GM12874 (cell line): Measurements from ENCODE around the gene TGM2.

Experiments
- TF ChIP-seq, protein P1 (sequence below): IDR thresholded peaks from 2 replicates; pipeline ENCODE4 v1.5.1; 2011; ENCODE audit warnings: low read depth, mild to moderate bottlenecking, control low read depth, low read length, moderate library complexity; ENCODE audit not compliant: insufficient read depth

Gene TGM2

GRCh38 chr20:38158701-38159351, 6.2 kb downstream of the TGM2 start:
- TF ChIP-seq, protein P1, sequence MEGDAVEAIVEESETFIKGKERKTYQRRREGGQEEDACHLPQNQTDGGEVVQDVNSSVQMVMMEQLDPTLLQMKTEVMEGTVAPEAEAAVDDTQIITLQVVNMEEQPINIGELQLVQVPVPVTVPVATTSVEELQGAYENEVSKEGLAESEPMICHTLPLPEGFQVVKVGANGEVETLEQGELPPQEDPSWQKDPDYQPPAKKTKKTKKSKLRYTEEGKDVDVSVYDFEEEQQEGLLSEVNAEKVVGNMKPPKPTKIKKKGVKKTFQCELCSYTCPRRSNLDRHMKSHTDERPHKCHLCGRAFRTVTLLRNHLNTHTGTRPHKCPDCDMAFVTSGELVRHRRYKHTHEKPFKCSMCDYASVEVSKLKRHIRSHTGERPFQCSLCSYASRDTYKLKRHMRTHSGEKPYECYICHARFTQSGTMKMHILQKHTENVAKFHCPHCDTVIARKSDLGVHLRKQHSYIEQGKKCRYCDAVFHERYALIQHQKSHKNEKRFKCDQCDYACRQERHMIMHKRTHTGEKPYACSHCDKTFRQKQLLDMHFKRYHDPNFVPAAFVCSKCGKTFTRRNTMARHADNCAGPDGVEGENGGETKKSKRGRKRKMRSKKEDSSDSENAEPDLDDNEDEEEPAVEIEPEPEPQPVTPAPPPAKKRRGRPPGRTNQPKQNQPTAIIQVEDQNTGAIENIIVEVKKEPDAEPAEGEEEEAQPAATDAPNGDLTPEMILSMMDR, result no peak

- TF ChIP-seq, protein P1, result no peak
Measured at GRCh38 chr20:38157635-38158495, 7.2 kb downstream of the TGM2 start.

DNA sequence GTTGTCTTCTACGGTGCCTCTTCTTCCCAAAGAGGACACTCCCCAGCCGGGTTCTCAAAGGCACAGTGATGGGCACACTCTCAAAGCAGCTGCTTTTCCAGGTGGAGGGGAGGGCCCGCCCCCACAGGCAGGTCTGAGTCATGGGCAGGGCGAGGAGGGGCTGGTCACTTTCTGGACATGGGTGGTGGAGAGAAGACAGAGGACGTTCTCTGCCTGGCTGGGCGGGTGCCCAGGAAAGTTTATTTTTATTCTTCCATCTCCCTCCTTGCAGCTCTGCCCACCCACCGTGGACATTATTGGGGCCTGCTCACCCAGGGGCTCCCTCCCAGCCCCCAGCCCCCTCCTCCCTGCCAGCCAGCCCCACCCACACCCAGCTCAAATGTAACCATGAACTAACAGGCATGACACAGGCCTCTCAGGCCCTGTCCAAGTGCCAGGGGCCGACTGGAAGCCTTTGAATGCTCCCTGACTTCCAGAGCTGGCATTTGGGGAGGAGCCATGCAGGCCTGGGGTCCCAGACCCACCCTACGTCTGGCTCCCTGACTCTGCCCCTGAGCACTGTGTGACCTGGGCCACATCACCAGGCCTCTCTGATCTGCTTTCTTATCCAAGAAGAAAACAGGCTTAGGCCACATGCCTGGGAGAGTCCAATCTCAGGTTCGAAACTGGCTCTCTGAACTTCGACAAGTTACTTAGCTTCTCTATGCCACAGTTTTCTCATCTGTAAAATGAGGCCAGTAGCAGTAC, 8.0 kb downstream of the TGM2 start:
- TF ChIP-seq, protein P1, result no peak

DNA sequence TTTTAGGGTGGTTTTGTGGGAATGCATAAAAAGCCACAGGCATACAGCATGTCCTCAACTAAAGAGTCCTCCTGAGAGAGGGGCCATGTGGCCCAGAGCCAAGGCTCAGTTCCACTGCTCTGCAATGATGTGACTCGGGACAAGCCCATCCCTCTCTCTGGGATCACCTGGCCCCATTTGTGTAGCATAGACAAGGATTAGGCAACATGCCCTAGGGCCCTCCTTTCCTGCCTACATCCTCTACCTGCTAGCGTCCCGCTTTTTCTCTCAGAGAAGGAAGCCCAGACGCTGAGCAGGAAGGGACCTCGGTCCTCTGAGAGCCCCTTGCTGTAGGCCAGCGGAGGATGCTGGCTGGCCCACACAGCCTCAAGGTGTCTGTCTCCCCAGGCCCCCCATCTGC, 8.8 kb downstream of the TGM2 start:
- TF ChIP-seq, protein P1, result no peak

DNA sequence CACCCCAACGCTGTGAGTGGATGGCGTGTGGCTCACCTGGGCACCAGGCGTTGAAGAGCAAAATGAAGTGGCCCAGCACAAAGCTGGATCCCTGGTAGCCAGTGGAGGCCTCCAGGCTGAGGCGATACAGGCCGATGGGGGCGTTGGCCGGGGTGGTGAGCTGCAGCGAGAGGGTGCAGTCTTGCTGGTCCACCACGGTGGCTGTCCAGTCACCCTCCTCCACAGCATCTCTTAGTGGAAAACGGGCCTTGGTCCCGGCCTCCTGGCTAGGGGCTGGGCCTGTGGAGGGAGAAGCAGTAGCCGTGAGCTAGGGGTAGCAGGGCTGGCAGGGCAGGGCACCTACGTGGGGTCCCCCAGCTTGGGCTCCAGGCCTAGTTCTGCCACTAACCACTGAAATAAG, 9.3 kb downstream of the TGM2 start:
- TF ChIP-seq, protein P1, result no peak

DNA sequence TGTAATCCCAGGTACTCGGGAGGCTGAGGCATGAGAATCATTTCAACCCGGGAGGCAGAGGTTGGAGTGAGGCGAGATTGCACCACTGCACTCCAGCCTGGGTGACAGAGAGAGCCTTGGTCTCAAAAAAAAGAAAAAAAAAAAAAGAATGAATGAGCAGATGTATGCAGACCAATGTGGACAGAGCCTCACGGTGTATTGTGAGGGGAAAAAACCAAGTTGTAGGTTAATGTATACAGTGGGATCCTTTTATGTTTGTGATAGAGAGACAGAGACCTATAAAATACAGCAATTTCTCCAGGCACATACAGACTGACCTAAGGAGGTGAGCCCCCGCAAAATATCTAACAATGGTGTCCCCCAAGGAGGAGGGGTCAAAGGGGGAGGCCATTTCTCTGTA, 11.7 kb downstream of the TGM2 start:
- TF ChIP-seq, protein P1, result no peak

DNA sequence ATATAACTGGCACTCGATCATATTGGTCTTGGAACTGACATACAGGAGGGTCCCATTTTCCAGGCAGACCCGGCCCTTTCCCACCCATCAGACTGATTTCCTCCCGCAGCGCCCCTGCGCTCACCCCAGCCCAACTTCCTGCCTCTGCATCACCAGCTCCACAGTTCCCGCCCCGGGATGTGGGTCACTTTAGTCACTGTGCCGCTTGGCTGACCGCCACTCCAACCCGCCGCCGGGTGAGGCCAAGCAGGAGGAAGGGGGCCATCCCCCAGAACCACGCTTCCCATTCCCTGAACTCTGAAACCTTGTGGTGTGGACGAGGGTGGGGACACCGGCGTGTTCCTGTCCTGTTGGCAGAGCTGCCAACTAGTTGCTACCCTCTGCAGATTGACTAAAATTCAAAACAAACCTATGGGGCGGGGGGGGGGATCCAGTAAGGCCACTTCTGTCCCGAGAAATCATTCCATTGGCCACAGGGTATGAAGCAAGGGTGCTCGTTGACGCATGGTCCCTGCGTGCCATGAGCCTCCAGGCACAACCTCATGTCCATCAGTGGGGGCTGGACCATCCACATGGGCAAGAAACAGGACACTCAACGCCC, 12.3 kb downstream of the TGM2 start:
- TF ChIP-seq, protein P1, result no peak
